Activated T-helper 17 cell treated with anti-CD3 and anti-CD28 coated beads, Interleukin-2, amount 50 U/mL, for 72 hours (primary cell): ENCODE results near the gene ALKBH7. TPM values are rescaled to one million over a fixed set of nuclear protein-coding genes. Genes with fewer than 3 reads are reported as not detected.
"Not testable (repeated sequence)": the region's sequence is repeated elsewhere in the genome, so short reads cannot be mapped to it uniquely, and the experiment has no call there.

Experiments used
- ATAC-seq: fragments of 150-1000 bp; cut with Tn5 transposase; replicated peaks from 2 replicates; pipeline ENCODE4 v1.10.0; 2021; ENCODE audit warnings: mild to moderate bottlenecking, moderate library complexity
- H3K27ac Mint-ChIP-seq: one replicate; pipeline ENCODE4 v1.8.0; 2022; ENCODE audit warnings: mixed read lengths
- H3K27me3 Mint-ChIP-seq: one replicate; pipeline ENCODE4 v1.8.0; 2022; ENCODE audit warnings: mixed read lengths
- H3K36me3 Mint-ChIP-seq: one replicate; pipeline ENCODE4 v1.8.0; 2022; ENCODE audit warnings: low read depth, mild to moderate bottlenecking, mixed read lengths
- H3K4me1 Mint-ChIP-seq: one replicate; pipeline ENCODE4 v1.8.0; 2022; ENCODE audit warnings: mixed read lengths
- H3K4me3 Mint-ChIP-seq: one replicate; pipeline ENCODE4 v1.8.0; 2022; ENCODE audit warnings: mild to moderate bottlenecking, mixed read lengths
- H3K9me3 Mint-ChIP-seq: one replicate; pipeline ENCODE4 v1.8.0; 2022; ENCODE audit warnings: mixed read lengths
- total RNA-seq, 2 donors: library from RNA; stranded (reverse); gene quantifications; one replicate each; pipeline ENCODE4 v1.2.3, GENCODE V29; 2022

Gene ALKBH7, protein sequence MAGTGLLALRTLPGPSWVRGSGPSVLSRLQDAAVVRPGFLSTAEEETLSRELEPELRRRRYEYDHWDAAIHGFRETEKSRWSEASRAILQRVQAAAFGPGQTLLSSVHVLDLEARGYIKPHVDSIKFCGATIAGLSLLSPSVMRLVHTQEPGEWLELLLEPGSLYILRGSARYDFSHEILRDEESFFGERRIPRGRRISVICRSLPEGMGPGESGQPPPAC
- total RNA-seq, result 10 to 100 TPM; 41.1 to 69.7 TPM

DNA sequence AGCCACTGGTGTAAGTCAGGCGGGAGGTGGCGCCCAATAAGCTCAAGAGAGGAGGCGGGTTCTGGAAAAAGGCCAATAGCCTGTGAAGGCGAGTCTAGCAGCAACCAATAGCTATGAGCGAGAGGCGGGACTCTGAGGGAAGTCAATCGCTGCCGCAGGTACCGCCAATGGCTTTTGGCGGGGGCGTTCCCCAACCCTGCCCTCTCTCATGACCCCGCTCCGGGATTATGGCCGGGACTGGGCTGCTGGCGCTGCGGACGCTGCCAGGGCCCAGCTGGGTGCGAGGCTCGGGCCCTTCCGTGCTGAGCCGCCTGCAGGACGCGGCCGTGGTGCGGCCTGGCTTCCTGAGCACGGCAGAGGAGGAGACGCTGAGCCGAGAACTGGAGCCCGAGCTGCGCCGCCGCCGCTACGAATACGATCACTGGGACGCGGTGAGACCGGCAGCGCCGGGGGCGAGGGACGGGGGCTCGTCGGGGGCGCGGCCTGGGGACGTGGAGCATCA is at the start of gene ALKBH7:
TSS of gene ALKBH7 (plus strand) at position 201 of the 502 bp plus-strand sequence. CDS start at position 228, 27 bp downstream.
- no peaks in the 10 kb centered on the region for H3K27me3 Mint-ChIP-seq

DNA sequence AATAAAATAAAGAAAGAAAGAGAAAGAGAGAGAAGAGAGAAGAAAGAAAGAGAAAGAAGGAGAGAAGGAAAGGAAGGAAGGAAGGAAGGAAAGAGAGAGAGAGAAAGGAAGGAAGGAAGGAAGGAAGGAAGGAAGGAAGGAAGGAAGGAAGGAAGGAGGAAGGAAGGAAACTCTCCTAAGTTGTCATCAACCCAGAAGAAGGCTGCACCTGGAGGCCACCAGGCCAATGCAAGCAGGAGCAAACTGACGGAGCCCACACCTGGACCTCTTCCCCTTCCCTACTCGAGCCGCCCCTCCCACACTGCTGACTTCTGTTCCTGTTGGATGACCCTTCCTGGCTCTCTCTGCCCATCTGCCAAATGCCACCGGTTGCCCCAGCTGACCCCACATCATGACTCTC is 47.8 kb upstream of the ALKBH7 start:
- Mint-ChIP-seq H3K27ac (no peak overlapping the region), H3K27me3 (no peaks in the 10 kb centered on the region), H3K9me3 (no peaks in the 10 kb centered on the region), H3K4me3 (no peak overlapping the region), H3K36me3 (no peaks in the 10 kb centered on the region), H3K4me1 (no peaks in the 10 kb centered on the region)
- no peak for ATAC-seq

More for the DNA sequence above, at the start of gene ALKBH7:
- H3K36me3 Mint-ChIP-seq, result peaks cover 26% of the 10 kb centered on the region
- peaks cover 13% of the 10 kb centered on the region for H3K4me1 Mint-ChIP-seq
- H3K27ac Mint-ChIP-seq, result peak within 1 kb of the TSS; percentile 84
- ATAC-seq, result peak; percentile 84
- no peaks in the 10 kb centered on the region for H3K9me3 Mint-ChIP-seq
- H3K4me3 Mint-ChIP-seq, result peak within 1 kb of the TSS; percentile 78

GRCh38 chr19:6325614-6326013 is 47.0 kb upstream of the ALKBH7 start:
- no peaks in the 10 kb centered on the region for H3K4me1 Mint-ChIP-seq
- H3K27ac Mint-ChIP-seq, result no peak overlapping the region
- ATAC-seq, result no peak
- H3K4me3 Mint-ChIP-seq, result no peak overlapping the region
- H3K27me3 Mint-ChIP-seq, result no peaks in the 10 kb centered on the region
- H3K9me3 Mint-ChIP-seq, result no peaks in the 10 kb centered on the region
- no peaks in the 10 kb centered on the region for H3K36me3 Mint-ChIP-seq

GRCh38 chr19:6326815-6327214 is 45.8 kb upstream of the ALKBH7 start:
- Mint-ChIP-seq H3K4me3 (no peak overlapping the region), H3K36me3 (no peaks in the 10 kb centered on the region), H3K27me3 (no peaks in the 10 kb centered on the region), H3K4me1 (no peaks in the 10 kb centered on the region), H3K9me3 (no peaks in the 10 kb centered on the region), H3K27ac (no peak overlapping the region)
- no peak for ATAC-seq

- Mint-ChIP-seq H3K27ac (no peak within 1 kb of the TSS), H3K27me3 (no peaks in the 10 kb centered on the region), H3K9me3 (no peaks in the 10 kb centered on the region), H3K36me3 (no peaks in the 10 kb centered on the region), H3K4me1 (no peaks in the 10 kb centered on the region), H3K4me3 (no peak within 1 kb of the TSS)
- ATAC-seq, result no peak
These were observed 39.2 kb upstream of the ALKBH7 start, which contains the start of gene ACER1 for GRCh38 chr19:6333439-6333838. ACER1 (minus strand) TSS chr19:6333612; CDS start chr19:6333551, 61 bp downstream.

DNA sequence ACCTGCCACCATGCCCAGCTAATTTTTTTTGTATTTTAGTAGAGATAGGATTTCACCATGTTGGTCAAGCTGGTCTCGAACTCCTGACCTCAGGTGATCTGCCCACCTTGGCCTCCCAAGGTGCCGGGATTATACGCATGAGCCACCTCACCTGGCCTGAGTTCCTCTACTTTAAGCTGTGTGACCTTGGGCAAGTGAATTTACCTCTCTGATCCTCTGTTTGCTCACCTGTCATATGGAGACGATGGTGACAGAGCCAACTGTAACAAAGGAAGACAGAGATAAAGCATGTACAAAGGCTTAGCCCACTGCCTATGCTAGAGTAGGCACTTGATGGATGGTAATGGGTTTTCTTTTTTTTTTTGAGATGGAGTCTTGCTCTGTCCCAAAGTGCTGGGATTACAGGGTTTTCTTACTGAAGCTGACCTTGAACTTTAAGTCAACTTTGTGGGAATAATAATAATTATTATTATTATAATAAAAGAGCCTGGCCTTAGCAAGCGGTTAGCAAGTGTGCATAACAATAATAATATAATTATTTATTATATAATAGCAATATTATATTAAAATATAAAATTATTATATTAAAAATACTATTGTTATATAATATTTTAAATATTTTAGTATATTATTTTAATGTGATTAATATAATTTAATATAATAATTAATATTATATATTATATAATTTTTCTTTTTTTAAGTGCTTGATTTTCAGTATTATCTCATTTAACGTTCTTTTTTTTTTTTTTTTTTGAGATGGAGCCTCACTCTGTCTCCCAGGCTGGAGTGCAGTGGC is 37.9 kb upstream of the ALKBH7 start:
- H3K36me3 Mint-ChIP-seq, result no peaks in the 10 kb centered on the region
- no peaks in the 10 kb centered on the region for H3K27me3 Mint-ChIP-seq

GRCh38 chr19:6340493-6341201 is 31.9 kb upstream of the ALKBH7 start:
- H3K36me3 Mint-ChIP-seq, result no peaks in the 10 kb centered on the region
- H3K4me3 Mint-ChIP-seq, result no peak overlapping the region
- peaks cover 5% of the 10 kb centered on the region for H3K4me1 Mint-ChIP-seq
- ATAC-seq, result peak; percentile 42
- no peaks in the 10 kb centered on the region for H3K9me3 Mint-ChIP-seq
- peak overlapping the region; percentile 54 for H3K27ac Mint-ChIP-seq
- no peaks in the 10 kb centered on the region for H3K27me3 Mint-ChIP-seq

More for the DNA sequence above, 37.9 kb upstream of the ALKBH7 start:
- Mint-ChIP-seq H3K27ac (no peak overlapping the region), H3K4me3 (no peak overlapping the region), H3K4me1 (no peaks in the 10 kb centered on the region), H3K9me3 (no peaks in the 10 kb centered on the region)
- ATAC-seq, result no peak

DNA sequence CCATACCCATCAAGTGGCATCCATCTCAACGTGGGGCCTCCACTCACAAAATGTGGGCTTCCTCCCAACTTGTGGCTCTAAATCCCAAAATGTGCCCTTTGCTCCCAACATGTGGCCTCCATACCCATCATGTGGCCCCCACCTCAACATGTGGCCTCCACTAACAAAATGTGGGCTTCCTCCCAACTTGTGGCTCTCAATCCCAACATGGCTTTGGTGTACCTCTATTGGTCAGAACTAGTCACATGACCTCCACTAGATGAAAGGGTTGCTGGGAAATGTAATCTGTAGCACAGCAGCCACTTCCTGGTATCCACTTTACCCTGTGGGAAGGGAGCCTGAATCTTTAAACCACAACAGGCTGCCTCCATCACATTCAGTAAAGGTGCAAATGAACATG is 29.1 kb upstream of the ALKBH7 start:
- Mint-ChIP-seq H3K4me1 (peaks cover 5% of the 10 kb centered on the region), H3K27me3 (no peaks in the 10 kb centered on the region), H3K27ac (peak overlapping the region; percentile 70), H3K9me3 (no peaks in the 10 kb centered on the region), H3K36me3 (no peaks in the 10 kb centered on the region), H3K4me3 (peak overlapping the region; percentile 29)
- peak; percentile 65 for ATAC-seq

- not testable (repeated sequence) for H3K4me3 Mint-ChIP-seq, H3K27me3 Mint-ChIP-seq
These were observed 23.3 kb upstream of the ALKBH7 start for GRCh38 chr19:6349271-6349670.

GRCh38 chr19:6350688-6351087 is 21.9 kb upstream of the ALKBH7 start:
- Mint-ChIP-seq H3K4me1 (no peaks in the 10 kb centered on the region), H3K27me3 (no peaks in the 10 kb centered on the region), H3K9me3 (no peaks in the 10 kb centered on the region), H3K36me3 (peaks cover 11% of the 10 kb centered on the region), H3K27ac (no peak overlapping the region), H3K4me3 (no peak overlapping the region)
- ATAC-seq, result no peak

More at GRCh38 chr19:6349271-6349670, 23.3 kb upstream of the ALKBH7 start:
- H3K9me3 Mint-ChIP-seq, H3K4me1 Mint-ChIP-seq, ATAC-seq: not testable (repeated sequence)
- Mint-ChIP-seq H3K36me3 (peaks cover 11% of the 10 kb centered on the region), H3K27ac (peak overlapping the region; percentile 67)

DNA sequence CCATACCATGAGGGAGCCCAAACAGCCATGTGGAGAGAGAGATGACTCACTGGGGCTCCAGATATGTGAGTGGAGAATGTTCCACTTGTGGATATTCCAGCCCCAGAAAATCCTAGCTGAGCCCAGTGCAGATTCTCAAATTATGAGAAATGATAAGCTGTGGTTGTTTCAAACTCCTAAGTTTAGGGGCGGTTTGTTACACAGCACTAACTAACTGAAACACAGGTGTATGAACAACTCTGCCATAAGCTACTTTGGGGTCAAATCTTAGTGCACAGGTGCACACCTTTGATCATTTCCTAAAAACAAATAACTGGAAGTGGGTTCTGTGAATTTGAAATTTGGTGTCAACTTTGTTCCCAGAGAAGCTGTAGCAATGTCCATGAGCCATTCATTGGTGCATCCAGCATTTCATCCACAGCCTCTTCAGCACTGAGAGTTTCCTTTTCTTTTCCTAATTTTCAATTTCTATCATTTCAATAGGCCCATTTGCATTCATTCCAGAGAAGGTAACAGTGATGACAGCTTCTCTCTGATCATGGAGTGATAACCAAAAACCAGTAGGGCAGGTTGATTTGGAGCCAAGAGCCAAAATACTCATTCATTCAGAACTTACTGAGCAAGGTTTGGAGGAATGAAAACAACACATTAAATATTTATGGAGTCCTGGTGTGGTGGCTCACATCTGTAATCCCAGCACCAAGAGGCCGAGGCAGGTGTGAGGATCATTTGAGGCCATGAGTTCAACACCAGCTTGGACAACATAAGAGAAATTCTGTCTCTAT is 20.0 kb upstream of the ALKBH7 start:
- H3K27ac Mint-ChIP-seq, result no peak overlapping the region
- H3K4me1 Mint-ChIP-seq, result no peaks in the 10 kb centered on the region
- H3K36me3 Mint-ChIP-seq, result peaks cover 11% of the 10 kb centered on the region
- no peaks in the 10 kb centered on the region for H3K9me3 Mint-ChIP-seq
- no peak for ATAC-seq
- H3K27me3 Mint-ChIP-seq, result no peaks in the 10 kb centered on the region
- no peak overlapping the region for H3K4me3 Mint-ChIP-seq

GRCh38 chr19:6354098-6354674 is 18.4 kb upstream of the ALKBH7 start:
- no peaks in the 10 kb centered on the region for H3K27me3 Mint-ChIP-seq
- H3K36me3 Mint-ChIP-seq, result peaks cover 11% of the 10 kb centered on the region
- no peak overlapping the region for H3K4me3 Mint-ChIP-seq
- no peaks in the 10 kb centered on the region for H3K9me3 Mint-ChIP-seq
- no peaks in the 10 kb centered on the region for H3K4me1 Mint-ChIP-seq
- no peak for ATAC-seq
- no peak overlapping the region for H3K27ac Mint-ChIP-seq

GRCh38 chr19:6355321-6356040 is 17.1 kb upstream of the ALKBH7 start:
- not testable (repeated sequence) for ATAC-seq, H3K4me3 Mint-ChIP-seq, H3K4me1 Mint-ChIP-seq, H3K27ac Mint-ChIP-seq, H3K27me3 Mint-ChIP-seq, H3K9me3 Mint-ChIP-seq
- peaks cover 11% of the 10 kb centered on the region for H3K36me3 Mint-ChIP-seq
